HepG2 (cell line): ENCODE measurements around the gene INTS1.

Experiments used
- CBX2 ChIP-seq, 2 experiments: fragments of 200-600 bp in 1 of 2; sonication (generic); formaldehyde crosslinking in 1 of 2; IDR thresholded peaks; 2 replicates each; pipeline versions ENCODE4 v1.7.0 to v1.8.1; 2018 to 2022; ENCODE audit warnings: low read depth in 2 of 2, low read length in 1 of 2, mild to moderate bottlenecking in 1 of 2, missing genetic modification reagents in 1 of 2
- EP300 ChIP-seq, 3 experiments: sonication (generic) in 1 of 3; formaldehyde crosslinking in 1 of 3; IDR thresholded peaks; 2 replicates each; pipeline versions ENCODE4 v1.5.1 to v1.6.1; 2011 to 2020; ENCODE audit warnings: low read depth in 2 of 3, low read length in 2 of 3, borderline replicate concordance in 1 of 3, improper control_type of control experiment in 1 of 3, mild to moderate bottlenecking in 1 of 3, missing genetic modification reagents in 1 of 3, moderate library complexity in 1 of 3
- GTF2F1 ChIP-seq: fragments of 150-350 bp; IDR thresholded peaks from 2 replicates; pipeline ENCODE4 v1.6.1; 2014; ENCODE audit warnings: low read length
- HHEX ChIP-seq: IDR thresholded peaks from 2 replicates; pipeline ENCODE4 v1.6.1; 2016; ENCODE audit warnings: control low read depth
- IKZF1 ChIP-seq: fragments of 450-650 bp; IDR thresholded peaks from 2 replicates; pipeline ENCODE4 v1.7.1; 2016
- NR2C2 ChIP-seq: sonication (generic); formaldehyde crosslinking; IDR thresholded peaks from 2 replicates; pipeline ENCODE4 v1.4.0; 2020; ENCODE audit warnings: missing genetic modification reagents, mild to moderate bottlenecking, moderate library complexity, borderline replicate concordance
- POLR2AphosphoS2 ChIP-seq: IDR thresholded peaks from 2 replicates; pipeline ENCODE4 v1.6.1; 2011; ENCODE audit warnings: low read depth, low read length, improper control_type of control experiment
- TF ChIP-seq, protein P1 (sequence below): sonication (generic); formaldehyde crosslinking; conservative IDR thresholded peaks from 2 replicates; pipeline ENCODE4 v1.4.0; 2020; ENCODE audit warnings: missing genetic modification reagents
- TF ChIP-seq, protein P2 (sequence below): sonication (generic); formaldehyde crosslinking; IDR thresholded peaks from 2 replicates; pipeline ENCODE4 v1.4.0; 2020; ENCODE audit warnings: mild to moderate bottlenecking, missing genetic modification reagents
- TF ChIP-seq, protein P3 (sequence below): sonication (generic); formaldehyde crosslinking; IDR thresholded peaks from 2 replicates; pipeline ENCODE4 v1.4.0; 2020; ENCODE audit warnings: mild to moderate bottlenecking, missing genetic modification reagents
- TF ChIP-seq, protein P4 (sequence below): sonication (generic); formaldehyde crosslinking; IDR thresholded peaks from 2 replicates; pipeline ENCODE4 v1.4.0; 2020; ENCODE audit warnings: mild to moderate bottlenecking, missing genetic modification reagents
- TF ChIP-seq, protein P5 (sequence below): conservative IDR thresholded peaks from 2 replicates; pipeline ENCODE4 v1.6.1; 2018; ENCODE audit warnings: missing genetic modification reagents
- TF ChIP-seq, protein P6 (sequence below): sonication (generic); formaldehyde crosslinking; IDR thresholded peaks from 2 replicates; pipeline ENCODE4 v1.5.0; 2020; ENCODE audit warnings: mild to moderate bottlenecking, missing genetic modification reagents, moderate library complexity

DNA sequence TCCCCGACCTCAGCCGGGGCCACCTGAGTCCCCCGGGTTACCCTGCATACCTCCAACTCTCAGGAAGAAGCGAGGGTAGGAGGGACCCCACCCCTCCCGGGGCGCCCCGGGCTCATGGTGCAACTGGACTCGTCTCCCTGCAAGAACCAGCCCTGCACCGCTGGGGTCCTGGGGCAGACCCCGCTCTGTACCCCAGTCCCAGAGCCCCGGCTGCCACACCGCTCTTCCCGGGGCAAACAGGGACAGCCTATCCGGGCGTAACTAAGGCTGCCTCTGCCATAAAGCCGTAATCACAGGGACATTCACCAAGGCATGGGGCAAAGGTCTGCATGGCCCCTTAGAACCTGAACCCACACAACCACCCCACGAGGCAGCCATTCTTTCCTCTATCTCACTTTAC, 19.7 kb upstream of the INTS1 start:
- TF ChIP-seq, protein P1, sequence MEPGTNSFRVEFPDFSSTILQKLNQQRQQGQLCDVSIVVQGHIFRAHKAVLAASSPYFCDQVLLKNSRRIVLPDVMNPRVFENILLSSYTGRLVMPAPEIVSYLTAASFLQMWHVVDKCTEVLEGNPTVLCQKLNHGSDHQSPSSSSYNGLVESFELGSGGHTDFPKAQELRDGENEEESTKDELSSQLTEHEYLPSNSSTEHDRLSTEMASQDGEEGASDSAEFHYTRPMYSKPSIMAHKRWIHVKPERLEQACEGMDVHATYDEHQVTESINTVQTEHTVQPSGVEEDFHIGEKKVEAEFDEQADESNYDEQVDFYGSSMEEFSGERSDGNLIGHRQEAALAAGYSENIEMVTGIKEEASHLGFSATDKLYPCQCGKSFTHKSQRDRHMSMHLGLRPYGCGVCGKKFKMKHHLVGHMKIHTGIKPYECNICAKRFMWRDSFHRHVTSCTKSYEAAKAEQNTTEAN (CRISPR knock-in tag): no peak
- TF ChIP-seq CBX2 (IDR thresholded peaks at IDR 0.05; ENCODE audit: low read depth, low read length) (no peak), CBX2 (CRISPR knock-in tag; IDR thresholded peaks at IDR 0.05; ENCODE audit: low read depth) (no peak), POLR2AphosphoS2 (no peak), GTF2F1 (no peak), HHEX (no peak), NR2C2 (CRISPR knock-in tag) (no peak), EP300 (IDR thresholded peaks at IDR 0.05; ENCODE audit: low read depth in 2 of 2, low read length in 2 of 2) (no peak), EP300 (CRISPR knock-in tag; IDR thresholded peaks at IDR 0.05; ENCODE audit: borderline replicate concordance) (no peak), IKZF1 (no peak)
- TF ChIP-seq, protein P2, sequence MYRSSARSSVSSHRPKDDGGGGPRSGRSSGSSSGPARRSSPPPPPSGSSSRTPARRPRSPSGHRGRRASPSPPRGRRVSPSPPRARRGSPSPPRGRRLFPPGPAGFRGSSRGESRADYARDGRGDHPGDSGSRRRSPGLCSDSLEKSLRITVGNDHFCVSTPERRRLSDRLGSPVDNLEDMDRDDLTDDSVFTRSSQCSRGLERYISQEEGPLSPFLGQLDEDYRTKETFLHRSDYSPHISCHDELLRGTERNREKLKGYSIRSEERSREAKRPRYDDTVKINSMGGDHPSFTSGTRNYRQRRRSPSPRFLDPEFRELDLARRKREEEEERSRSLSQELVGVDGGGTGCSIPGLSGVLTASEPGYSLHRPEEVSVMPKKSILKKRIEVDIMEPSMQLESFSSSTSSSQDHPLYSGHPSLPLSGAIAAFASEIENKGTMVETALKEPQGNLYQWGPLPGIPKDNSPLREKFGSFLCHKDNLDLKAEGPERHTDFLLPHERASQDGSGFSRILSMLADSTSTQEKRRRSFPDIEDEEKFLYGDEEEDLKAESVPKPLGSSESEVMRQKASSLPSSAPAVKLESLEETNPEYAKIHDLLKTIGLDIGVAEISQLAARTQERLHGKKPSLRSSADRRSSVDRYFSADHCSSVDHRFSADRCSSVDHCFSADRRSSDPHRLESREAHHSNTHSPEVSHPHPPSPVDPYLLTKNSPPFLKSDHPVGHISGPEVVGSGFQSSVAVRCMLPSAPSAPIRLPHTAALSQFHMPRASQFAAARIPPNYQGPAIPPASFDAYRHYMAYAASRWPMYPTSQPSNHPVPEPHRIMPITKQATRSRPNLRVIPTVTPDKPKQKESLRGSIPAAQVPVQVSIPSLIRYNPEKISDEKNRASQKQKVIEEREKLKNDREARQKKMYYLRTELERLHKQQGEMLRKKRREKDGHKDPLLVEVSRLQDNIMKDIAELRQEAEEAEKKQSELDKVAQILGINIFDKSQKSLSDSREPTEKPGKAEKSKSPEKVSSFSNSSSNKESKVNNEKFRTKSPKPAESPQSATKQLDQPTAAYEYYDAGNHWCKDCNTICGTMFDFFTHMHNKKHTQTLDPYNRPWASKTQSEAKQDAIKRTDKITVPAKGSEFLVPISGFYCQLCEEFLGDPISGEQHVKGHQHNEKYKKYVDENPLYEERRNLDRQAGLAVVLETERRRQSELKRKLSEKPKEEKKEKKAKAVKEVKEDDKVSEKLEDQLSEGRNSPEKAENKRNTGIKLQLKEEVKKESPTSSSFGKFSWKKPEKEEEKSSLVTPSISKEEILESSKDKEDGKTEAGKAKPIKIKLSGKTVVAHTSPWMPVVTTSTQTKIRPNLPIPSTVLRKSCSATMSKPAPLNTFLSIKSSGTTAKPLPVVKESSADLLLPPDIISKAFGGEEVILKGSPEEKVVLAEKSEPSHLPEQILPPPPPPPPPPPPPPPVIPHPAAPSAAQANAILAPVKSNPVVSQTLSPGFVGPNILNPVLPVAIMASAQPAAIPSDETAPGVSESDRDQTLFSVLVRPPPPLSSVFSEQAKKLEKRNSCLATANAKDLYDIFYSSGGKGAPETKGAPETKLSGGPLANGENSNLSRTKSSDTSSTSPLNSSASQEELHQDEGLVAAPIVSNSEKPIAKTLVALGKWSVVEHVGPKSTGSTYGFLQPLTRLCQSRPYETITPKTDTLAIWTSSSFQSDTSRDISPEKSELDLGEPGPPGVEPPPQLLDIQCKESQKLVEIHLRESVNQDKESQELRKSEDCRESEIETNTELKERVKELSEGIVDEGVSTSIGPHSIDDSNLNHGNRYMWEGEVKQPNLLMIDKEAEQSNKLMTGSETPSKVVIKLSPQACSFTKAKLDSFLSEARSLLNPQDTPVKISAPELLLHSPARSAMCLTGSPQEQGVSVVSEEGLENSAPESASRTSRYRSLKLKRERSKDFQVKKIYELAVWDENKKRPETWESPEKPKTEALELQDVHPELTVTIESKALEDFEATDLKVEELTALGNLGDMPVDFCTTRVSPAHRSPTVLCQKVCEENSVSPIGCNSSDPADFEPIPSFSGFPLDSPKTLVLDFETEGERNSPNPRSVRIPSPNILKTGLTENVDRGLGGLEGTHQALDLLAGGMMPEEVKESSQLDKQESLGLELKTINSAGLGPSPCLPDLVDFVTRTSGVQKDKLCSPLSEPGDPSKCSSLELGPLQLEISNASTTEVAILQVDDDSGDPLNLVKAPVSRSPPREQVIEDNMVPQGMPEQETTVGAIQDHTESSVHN (CRISPR knock-in tag): no peak
- TF ChIP-seq, protein P3, sequence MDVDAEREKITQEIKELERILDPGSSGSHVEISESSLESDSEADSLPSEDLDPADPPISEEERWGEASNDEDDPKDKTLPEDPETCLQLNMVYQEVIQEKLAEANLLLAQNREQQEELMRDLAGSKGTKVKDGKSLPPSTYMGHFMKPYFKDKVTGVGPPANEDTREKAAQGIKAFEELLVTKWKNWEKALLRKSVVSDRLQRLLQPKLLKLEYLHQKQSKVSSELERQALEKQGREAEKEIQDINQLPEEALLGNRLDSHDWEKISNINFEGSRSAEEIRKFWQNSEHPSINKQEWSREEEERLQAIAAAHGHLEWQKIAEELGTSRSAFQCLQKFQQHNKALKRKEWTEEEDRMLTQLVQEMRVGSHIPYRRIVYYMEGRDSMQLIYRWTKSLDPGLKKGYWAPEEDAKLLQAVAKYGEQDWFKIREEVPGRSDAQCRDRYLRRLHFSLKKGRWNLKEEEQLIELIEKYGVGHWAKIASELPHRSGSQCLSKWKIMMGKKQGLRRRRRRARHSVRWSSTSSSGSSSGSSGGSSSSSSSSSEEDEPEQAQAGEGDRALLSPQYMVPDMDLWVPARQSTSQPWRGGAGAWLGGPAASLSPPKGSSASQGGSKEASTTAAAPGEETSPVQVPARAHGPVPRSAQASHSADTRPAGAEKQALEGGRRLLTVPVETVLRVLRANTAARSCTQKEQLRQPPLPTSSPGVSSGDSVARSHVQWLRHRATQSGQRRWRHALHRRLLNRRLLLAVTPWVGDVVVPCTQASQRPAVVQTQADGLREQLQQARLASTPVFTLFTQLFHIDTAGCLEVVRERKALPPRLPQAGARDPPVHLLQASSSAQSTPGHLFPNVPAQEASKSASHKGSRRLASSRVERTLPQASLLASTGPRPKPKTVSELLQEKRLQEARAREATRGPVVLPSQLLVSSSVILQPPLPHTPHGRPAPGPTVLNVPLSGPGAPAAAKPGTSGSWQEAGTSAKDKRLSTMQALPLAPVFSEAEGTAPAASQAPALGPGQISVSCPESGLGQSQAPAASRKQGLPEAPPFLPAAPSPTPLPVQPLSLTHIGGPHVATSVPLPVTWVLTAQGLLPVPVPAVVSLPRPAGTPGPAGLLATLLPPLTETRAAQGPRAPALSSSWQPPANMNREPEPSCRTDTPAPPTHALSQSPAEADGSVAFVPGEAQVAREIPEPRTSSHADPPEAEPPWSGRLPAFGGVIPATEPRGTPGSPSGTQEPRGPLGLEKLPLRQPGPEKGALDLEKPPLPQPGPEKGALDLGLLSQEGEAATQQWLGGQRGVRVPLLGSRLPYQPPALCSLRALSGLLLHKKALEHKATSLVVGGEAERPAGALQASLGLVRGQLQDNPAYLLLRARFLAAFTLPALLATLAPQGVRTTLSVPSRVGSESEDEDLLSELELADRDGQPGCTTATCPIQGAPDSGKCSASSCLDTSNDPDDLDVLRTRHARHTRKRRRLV: no peak
- TF ChIP-seq, protein P4, sequence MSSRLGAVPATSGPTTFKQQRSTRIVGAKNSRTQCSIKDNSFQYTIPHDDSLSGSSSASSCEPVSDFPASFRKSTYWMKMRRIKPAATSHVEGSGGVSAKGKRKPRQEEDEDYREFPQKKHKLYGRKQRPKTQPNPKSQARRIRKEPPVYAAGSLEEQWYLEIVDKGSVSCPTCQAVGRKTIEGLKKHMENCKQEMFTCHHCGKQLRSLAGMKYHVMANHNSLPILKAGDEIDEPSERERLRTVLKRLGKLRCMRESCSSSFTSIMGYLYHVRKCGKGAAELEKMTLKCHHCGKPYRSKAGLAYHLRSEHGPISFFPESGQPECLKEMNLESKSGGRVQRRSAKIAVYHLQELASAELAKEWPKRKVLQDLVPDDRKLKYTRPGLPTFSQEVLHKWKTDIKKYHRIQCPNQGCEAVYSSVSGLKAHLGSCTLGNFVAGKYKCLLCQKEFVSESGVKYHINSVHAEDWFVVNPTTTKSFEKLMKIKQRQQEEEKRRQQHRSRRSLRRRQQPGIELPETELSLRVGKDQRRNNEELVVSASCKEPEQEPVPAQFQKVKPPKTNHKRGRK (CRISPR knock-in tag): no peak
- TF ChIP-seq, protein P5, sequence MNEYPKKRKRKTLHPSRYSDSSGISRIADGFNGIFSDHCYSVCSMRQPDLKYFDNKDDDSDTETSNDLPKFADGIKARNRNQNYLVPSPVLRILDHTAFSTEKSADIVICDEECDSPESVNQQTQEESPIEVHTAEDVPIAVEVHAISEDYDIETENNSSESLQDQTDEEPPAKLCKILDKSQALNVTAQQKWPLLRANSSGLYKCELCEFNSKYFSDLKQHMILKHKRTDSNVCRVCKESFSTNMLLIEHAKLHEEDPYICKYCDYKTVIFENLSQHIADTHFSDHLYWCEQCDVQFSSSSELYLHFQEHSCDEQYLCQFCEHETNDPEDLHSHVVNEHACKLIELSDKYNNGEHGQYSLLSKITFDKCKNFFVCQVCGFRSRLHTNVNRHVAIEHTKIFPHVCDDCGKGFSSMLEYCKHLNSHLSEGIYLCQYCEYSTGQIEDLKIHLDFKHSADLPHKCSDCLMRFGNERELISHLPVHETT (CRISPR knock-in tag): no peak
- TF ChIP-seq, protein P6, sequence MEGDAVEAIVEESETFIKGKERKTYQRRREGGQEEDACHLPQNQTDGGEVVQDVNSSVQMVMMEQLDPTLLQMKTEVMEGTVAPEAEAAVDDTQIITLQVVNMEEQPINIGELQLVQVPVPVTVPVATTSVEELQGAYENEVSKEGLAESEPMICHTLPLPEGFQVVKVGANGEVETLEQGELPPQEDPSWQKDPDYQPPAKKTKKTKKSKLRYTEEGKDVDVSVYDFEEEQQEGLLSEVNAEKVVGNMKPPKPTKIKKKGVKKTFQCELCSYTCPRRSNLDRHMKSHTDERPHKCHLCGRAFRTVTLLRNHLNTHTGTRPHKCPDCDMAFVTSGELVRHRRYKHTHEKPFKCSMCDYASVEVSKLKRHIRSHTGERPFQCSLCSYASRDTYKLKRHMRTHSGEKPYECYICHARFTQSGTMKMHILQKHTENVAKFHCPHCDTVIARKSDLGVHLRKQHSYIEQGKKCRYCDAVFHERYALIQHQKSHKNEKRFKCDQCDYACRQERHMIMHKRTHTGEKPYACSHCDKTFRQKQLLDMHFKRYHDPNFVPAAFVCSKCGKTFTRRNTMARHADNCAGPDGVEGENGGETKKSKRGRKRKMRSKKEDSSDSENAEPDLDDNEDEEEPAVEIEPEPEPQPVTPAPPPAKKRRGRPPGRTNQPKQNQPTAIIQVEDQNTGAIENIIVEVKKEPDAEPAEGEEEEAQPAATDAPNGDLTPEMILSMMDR: no peak
